Lung (tissue), 16 donors: Measurements from ENCODE around the gene TUBB4B. TPM values are rescaled to one million over a fixed set of nuclear protein-coding genes. Genes with fewer than 3 reads are reported as not detected.

Experiments used
- ATAC-seq: fragments of 200-7000 bp; cut with Tn5 transposase; one replicate; pipeline ENCODE4 v1.9.1; 2020; ENCODE audit warnings: moderate number of reproducible peaks; ENCODE audit not compliant: insufficient read depth, low FRiP score
- DNase-seq, 3 donors: peaks; one replicate each; pipeline ENCODE4 v3.0.0-alpha.2; 2013 to 2017
- H3K27ac ChIP-seq, 2 donors: one replicate each; pipeline ENCODE4 v1.5.1; 2013; ENCODE audit warnings: mild to moderate bottlenecking in 2 of 2, moderate library complexity in 2 of 2, control low read depth in 1 of 2, inconsistent platforms in 1 of 2, low read depth in 1 of 2, low read length in 1 of 2
- H3K27me3 ChIP-seq, 3 donors: one replicate each; pipeline ENCODE4 v1.5.1; 2013; ENCODE audit warnings: low read length in 2 of 3; ENCODE audit not compliant: control insufficient read depth in 3 of 3, insufficient read depth in 3 of 3
- H3K36me3 ChIP-seq, 4 donors: one replicate each; pipeline ENCODE4 v1.5.1; 2013; ENCODE audit warnings: low read length in 4 of 4, mild to moderate bottlenecking in 1 of 4, moderate library complexity in 1 of 4; ENCODE audit not compliant: control insufficient read depth in 4 of 4, insufficient read depth in 4 of 4
- H3K4me1 ChIP-seq, 5 donors: one replicate each; pipeline ENCODE4 v1.5.1; 2013; ENCODE audit warnings: low read length in 5 of 5, mild to moderate bottlenecking in 2 of 5, moderate library complexity in 1 of 5; ENCODE audit not compliant: control insufficient read depth in 5 of 5, insufficient read depth in 5 of 5
- H3K4me3 ChIP-seq: one replicate; pipeline ENCODE4 v1.5.1; 2013; ENCODE audit warnings: mild to moderate bottlenecking, control low read depth, moderate library complexity
- H3K9ac ChIP-seq, 2 donors: one replicate each; pipeline ENCODE4 v1.5.1; 2013; ENCODE audit warnings: low read length in 2 of 2, control low read depth in 1 of 2; ENCODE audit not compliant: insufficient read depth in 1 of 2
- H3K9me3 ChIP-seq, 4 donors: one replicate each; pipeline ENCODE4 v1.5.1; 2013; ENCODE audit warnings: low read length in 3 of 4, mild to moderate bottlenecking in 1 of 4, moderate library complexity in 1 of 4; ENCODE audit not compliant: control insufficient read depth in 4 of 4, insufficient read depth in 3 of 4
- CTCF ChIP-seq: IDR thresholded peaks from 2 replicates; pipeline ENCODE4 v1.5.1; 2012; ENCODE audit warnings: mild to moderate bottlenecking; ENCODE audit errors: control extremely low read depth, extremely low read depth
- WGBS, 2 donors: extraction: QIAGEN DNeasy Blood & Tissue Kit; methylation state at CpG; one replicate each; pipeline ENCODE4 v1.1.7; 2013; 5-methylcytosine and 5-hydroxymethylcytosine counted together
- long read RNA-seq, 5 donors: transcript quantifications; one replicate each; lab custom pipeline, GENCODE V29; 2026
- polyA plus RNA-seq, 2 donors: library from polyadenylated mRNA; stranded (reverse); fragments of 200-250 nt; gene quantifications; one replicate each; pipeline ENCODE4 v1.2.1, GENCODE V29; 2013
- total RNA-seq, 2 donors: library from RNA; depleted of rRNA in 1 of 2; stranded (reverse); fragments of >200 nt in 1 of 2; gene quantifications; one replicate each; pipeline ENCODE4 v1.2.1, GENCODE V29; 2014 to 2021
- donor health status: control.
- donor health status: control.
- donor health status: Bipolar disorder and iron deficiency.
- donor health status: healthy.
- donor health status: DM: yes; HTN: yes; CAD: no.

The TUBB4B gene
- total RNA-seq (100 to 1,000 TPM; 163 to 505 TPM), polyA plus RNA-seq (100 to 1,000 TPM; 326 to 338 TPM)
- long read RNA-seq, donor 1, transcript TUBB4B-201 (4 exons, 1,637 nt): major isoform, 170 of 183 reads
- long read RNA-seq, donor 1, partial matches to known transcripts: 11 of 183 reads
- long read RNA-seq, donor 1, other reads (novel, unspliced or antisense): 0 of 183 reads
- long read RNA-seq, donor 2, transcript TUBB4B-201 (4 exons, 1,637 nt): major isoform, 75 of 81 reads
- long read RNA-seq, donor 2, partial matches to known transcripts: 5 of 81 reads
- long read RNA-seq, donor 2, other reads (novel, unspliced or antisense): 0 of 81 reads
- long read RNA-seq, donor 3, transcript TUBB4B-201 (4 exons, 1,637 nt): major isoform, 83 of 85 reads
- long read RNA-seq, donor 3, partial matches to known transcripts: 0 of 85 reads
- long read RNA-seq, donor 3, other reads (novel, unspliced or antisense): 0 of 85 reads
- long read RNA-seq, donor 4, transcript TUBB4B-201 (4 exons, 1,637 nt): major isoform, 74 of 75 reads
- long read RNA-seq, donor 4, partial matches to known transcripts: 0 of 75 reads
- long read RNA-seq, donor 4, other reads (novel, unspliced or antisense): 0 of 75 reads
- long read RNA-seq, donor 5, transcript TUBB4B-201 (4 exons, 1,637 nt): major isoform, 180 of 198 reads
- long read RNA-seq, donor 5, partial matches to known transcripts: 17 of 198 reads
- long read RNA-seq, donor 5, other reads (novel, unspliced or antisense): 0 of 198 reads

- Histone ChIP-seq H3K9ac (peak within 1 kb of the TSS in 1 of 2 donors; percentile 53), H3K4me3 (peak within 1 kb of the TSS; percentile 84), H3K36me3 (peaks cover 0 to 20% (median 12%) of the 10 kb centered on the region in 4 donors), H3K4me1 (peaks cover 0 to 26% (median 9%) of the 10 kb centered on the region in 5 donors), H3K9me3 (no peaks in the 10 kb centered on the region), H3K27ac (peak within 1 kb of the TSS; percentile 97), H3K27me3 (no peaks in the 10 kb centered on the region)
- ATAC-seq (peak; percentile 87), DNase-seq (peak; percentile 100)
- no peak for TF ChIP-seq CTCF
- WGBS, 2 donors: 1% methylated on average over 52 to 67 of the region's 67 CpGs
Measured at GRCh38 chr9:137240841-137241489, at the start of gene TUBB4B. TUBB4B (plus strand) TSS chr9:137241287; CDS start chr9:137241361, 74 bp downstream.

- WGBS, 2 donors: 90 to 93% methylated on average over 22 of the region's 22 CpGs
- ATAC-seq (no peak), DNase-seq (no peak)
- Histone ChIP-seq H3K4me3 (no peak overlapping the region), H3K27ac (no peak overlapping the region), H3K9me3 (no peaks in the 10 kb centered on the region), H3K36me3 (peaks cover 0 to 19% (median 4%) of the 10 kb centered on the region in 4 donors), H3K9ac (no peak overlapping the region), H3K27me3 (no peaks in the 10 kb centered on the region), H3K4me1 (peaks cover 14 to 28% (median 16%) of the 10 kb centered on the region in 5 donors)
- no peak for TF ChIP-seq CTCF
Measured at GRCh38 chr9:137191691-137192447, 49.2 kb upstream of the TUBB4B start.

GRCh38 chr9:137192448-137192780, 48.7 kb upstream of the TUBB4B start:
- peaks cover 11 to 23% (median 14%) of the 10 kb centered on the region in 5 donors for H3K4me1 ChIP-seq
- H3K9ac ChIP-seq: no peak overlapping the region
- DNase-seq (no peak), ATAC-seq (no peak)
- TF ChIP-seq CTCF: no peak
- no peak overlapping the region for H3K4me3 ChIP-seq
- no peak overlapping the region for H3K27ac ChIP-seq
- 79 to 82% methylated on average over 9 to 10 of the region's 10 CpGs for WGBS, 2 donors
- H3K9me3 ChIP-seq: no peaks in the 10 kb centered on the region
- H3K27me3 ChIP-seq: no peaks in the 10 kb centered on the region
- H3K36me3 ChIP-seq: peaks cover 0 to 19% (median 4%) of the 10 kb centered on the region in 4 donors
